ENCODE data around the gene TRIM54.
"Not testable (repeated sequence)": the region's sequence is repeated elsewhere in the genome, so short reads cannot be mapped to it uniquely, and the experiment has no call there.

TRIM54 gene

DNA sequence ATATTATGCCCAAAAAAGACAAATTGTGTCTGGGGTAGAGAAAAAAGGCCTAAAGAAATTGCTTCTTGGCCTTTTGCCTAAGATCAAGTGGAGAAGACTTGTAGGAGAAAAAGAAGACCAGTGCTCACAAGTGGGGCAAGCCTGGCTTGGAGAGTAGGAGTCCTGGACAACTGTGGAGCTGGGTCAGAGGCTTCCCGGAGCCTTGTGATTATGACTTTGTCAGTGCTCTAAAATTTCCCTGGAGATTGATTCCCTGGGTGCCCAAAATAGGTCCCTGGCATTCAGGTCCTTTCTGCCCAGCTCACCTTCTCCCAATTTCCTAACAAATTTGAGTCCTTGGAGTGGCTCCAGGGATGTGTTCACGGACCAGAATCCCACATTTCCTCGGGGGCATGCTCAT lies 787 bp upstream of the TRIM54 start:
- no peak for DNase-seq (ENCODE audit: low read depth in 2 of 2)

DNA sequence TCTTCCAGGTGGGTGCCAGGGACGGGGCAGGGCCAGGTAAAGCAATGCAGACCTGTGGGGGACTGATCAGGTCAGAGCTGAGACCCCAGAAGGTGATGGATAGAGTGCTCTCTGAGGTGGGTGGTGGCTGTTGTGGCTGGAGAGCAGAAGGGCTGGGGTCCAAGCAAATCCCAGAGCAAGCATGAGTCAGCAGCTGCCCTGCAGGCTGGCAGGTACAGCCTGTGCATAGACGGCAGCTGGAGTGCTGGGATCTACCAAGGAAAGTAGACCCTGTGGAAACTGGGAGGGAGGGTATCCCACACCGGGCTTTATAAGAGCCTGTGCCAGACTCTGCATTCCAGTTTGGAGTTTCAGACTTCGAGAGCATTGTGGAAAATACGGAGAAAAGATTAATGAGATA lies 663 bp downstream of the TRIM54 start:
- no peak for DNase-seq (ENCODE audit: low read depth in 2 of 2)

DNA sequence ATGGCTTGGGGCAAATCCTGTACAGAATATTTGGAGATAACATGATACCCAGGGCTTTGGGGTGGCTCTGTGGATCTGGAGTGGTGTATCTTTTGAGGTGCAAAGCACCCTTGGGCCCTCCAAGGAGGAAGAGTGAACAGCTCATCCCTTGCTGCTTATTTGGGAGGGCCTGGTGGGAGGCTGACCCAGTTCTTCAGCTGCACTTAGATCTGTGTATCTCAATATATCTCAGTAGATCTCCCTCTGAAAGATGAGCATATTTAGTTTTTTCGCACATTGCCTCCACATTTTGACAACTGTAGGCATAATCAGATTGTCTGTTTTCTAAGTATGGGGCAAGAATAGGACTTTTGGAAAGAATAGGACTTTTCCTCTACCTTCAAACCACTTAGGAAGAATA lies 2.8 kb downstream of the TRIM54 start:
- no peak for DNase-seq (ENCODE audit: low read depth in 2 of 2)

DNA sequence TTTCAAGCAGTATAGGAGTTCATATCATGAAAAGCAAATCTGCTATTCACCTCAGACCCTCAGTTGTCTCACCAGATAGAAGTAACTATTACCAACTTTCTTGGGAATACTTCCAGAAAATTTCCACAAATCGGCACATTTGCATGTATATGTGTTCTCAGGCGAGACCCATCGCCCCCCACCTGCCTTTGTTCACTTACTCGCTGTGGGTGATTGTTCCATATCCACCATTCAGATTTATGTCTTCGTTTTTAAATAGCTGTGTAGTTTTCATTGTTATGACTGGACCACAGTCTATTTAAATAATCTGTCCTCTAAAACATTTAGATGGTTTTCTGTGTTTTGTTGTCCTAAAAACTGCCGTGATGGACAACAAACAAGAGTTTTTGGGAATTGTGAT lies 3.3 kb downstream of the TRIM54 start:
- DNase-seq (ENCODE audit: low read depth in 2 of 2), result no peak

DNA sequence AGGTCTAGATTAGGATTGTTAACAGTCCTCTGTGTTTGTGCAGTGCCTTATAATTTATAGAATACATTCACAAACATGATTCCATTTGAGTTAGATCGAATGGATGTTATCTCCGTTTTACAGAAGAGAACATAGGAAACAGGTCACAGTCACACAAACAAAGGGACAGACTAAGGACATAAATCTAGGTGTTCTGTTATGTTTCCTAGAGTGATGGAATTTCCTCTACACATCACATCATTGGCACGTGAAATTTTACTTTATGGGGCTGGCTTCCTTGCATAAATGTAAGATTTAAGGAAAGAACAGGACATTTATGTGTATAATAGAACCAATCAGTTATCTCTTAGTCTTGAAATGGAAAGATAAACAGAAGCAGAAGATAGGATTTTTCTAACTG lies 6.4 kb downstream of the TRIM54 start:
- DNase-seq (ENCODE audit: low read depth in 2 of 2), result no peak

DNA sequence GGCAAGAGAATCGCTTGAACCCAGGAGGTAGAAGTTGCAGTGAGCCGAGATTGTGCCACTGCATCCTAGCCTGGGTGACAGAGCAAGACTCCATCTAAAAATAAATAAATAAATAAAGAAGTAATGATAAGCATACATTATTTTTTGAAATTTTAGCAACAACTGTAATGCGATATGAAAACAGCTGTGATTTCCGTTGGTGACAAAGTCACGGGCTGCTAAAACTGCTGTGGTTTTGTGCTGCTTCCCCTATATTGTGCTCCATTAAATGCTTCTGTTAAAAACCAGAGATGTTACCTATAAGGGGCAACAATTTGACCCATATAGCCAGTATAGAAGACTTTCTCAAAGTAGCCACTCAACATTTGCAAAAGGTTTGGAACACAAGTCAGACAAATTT lies 8.3 kb downstream of the TRIM54 start:
- DNase-seq (ENCODE audit: low read depth in 2 of 2), result no peak

DNA sequence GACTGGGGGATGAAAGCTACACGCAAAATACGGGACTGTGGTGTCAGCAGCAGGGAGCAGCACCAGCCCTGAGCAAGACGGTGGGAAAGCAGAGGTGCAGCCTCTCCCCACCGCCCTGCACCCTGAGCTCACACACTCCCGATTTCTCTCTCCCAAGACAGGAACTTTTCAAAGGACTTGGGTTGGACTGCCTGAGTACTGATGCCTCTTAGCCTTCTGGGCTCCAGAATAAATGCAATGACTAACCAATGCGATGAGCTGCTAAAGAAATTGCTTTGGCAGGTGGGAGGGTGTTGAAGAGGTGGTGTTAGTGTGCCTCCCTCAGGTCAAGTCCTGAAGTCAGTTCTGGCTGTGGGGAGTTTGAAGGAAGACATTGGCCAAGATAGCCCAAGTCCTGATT lies 9.6 kb downstream of the TRIM54 start:
- no peak for DNase-seq (ENCODE audit: low read depth in 2 of 2)

DNA sequence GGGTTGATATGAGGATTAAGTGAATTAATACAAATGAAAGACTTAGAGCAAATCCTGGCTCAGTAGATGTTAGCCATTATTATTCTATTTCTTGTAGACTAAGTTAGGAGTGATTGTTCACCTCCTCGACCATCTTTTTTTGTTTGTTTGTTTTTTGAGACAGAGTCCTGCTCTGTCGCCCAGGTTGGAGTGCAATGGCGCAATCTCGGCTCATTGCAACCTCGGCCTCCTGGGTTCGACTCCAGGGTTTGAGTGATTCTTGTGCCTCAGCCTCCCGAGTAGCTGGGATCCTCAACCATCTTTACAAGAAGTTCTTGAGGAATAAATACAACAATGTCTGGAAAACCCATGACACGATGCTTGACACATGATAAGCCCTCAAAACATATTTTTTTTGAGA lies 12.7 kb downstream of the TRIM54 start:
- DNase-seq (ENCODE audit: low read depth in 2 of 2), result no peak

DNA sequence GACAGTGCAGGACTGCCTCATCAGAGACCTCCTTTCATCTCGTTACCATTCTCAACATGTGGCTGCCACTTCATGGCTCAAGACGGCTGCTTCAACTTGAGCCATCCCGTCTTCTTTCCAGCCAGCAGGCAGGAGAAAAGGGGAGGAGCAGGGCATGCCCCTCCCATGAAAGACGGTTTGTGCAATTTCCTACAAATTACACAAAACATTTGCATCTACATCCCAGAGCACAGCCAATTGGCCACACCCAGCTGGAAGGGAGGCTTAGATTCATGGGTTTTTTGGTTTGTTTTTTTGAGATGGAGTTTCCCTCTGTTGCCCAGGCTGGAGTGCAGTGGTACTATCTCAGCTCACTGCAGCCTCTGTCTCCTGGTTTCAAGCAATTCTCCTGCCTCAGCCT lies 14.3 kb downstream of the TRIM54 start:
- no peak for DNase-seq (ENCODE audit: low read depth in 2 of 2)

DNA sequence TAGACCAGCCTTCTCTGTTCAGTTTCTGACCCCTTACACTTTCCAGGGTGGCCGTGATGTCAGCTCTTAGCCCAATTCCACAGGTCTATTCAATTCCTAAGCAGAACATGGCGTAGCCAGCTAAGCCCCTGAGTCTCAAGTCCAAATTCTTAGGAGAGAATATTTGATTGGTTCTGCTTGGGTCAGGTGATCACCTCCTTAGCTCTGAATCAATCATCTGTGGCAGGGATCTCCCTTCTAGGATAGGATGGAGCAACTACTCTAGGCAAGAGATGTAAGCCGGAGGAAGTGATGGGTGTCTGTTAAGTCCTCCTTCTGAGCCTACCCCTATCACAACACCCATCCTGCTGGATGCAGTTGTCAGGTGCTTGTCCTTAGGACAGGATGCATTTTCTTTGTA lies 15.0 kb downstream of the TRIM54 start:
- no peak for DNase-seq (ENCODE audit: low read depth in 2 of 2)

DNA sequence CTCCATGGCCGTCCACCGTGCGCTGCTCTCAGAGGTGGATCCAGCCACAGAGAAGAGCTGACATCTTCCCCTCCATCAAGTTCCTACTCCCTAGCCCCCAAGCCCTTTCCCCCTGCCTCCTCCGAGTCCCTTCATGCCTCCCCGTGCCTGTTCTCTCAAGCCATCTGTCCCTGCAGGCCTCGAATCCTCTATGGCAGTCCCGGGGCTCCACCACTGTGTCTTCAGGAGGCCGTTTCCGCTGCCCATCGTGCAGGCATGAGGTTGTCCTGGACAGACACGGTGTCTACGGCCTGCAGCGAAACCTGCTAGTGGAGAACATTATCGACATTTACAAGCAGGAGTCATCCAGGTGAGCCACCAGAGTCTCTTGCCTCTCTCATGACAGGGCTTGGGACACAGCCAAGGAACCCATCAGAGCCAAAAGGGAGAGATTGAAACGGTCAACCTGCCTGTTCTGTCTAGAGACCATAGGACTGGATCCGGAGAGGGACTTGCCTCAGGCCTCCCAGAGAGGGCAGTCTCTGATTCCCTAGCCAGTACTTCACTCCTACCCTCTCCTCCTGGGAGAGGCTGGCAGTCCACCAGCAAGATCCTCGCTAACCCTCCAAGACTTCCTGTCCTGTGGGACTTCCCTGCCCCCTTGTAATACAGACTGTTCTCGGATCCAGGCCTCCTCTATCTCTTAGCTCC lies 16.3 kb downstream of the TRIM54 start:
- DNase-seq (ENCODE audit: low read depth in 2 of 2), result no peak

DNA sequence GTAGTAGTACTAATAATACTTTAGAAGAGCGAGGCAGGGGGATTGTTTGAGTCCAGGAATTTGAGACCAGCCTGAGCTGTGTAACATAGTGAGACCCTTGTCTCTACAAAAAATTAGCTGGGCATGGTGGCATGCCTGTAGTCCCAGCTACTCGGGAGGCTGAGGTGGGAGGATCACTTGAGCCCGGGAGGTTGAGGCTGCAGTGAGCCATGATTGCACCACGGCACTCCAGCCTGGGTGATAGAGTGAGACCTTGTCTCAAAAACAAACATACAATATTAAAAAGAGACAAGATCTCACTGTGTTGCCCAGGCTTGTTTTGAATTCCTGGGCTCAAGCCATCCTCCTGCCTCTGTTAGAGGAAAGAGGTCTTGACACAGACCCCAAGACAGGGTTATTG lies 18.4 kb downstream of the TRIM54 start:
- DNase-seq (ENCODE audit: low read depth in 2 of 2), result not testable (repeated sequence)

DNA sequence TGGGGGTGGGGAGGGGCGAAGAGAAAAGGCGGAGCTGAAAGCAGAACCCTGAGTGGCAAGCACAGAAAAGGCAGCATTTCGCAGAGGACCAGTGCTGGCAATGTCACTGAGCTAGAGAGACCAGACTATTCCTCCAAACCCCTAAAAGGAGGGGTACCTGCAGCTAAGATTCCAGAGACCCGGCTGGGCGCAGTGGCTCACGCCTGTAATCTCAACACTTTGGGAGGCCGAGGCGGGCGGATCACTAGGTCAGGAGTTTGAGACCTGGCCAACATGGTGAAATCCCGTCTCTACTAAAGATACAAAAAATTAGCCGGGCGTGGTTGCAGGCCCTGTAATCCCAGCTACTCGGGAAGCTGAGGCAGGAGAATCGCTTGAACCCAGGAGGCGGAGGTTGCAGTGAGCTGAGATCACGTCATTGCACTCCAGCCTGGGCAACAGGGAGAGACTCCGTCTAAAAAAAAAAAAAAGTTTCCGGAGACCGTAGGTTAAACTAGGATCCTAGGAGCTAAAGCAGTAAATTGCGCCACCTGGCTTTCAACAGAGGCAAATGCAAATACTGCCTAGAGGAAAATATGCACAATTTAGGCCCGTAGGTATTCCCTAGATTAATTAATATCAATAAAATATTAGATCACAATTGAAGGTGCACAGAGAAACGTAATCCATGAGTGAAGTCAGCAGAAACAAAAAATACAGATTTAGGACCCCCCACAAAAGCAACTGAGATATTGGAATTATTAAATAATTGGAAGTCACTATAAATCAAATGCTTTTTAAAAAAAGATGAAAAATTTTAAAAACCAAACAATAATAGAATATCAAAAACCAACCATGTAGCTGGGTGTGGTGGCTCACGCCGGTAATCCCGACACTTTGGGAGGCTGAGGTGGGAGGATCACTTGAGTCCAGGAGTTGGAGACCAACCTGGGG lies 21.1 kb downstream of the TRIM54 start:
- no peak for DNase-seq (ENCODE audit: low read depth in 2 of 2)

DNA sequence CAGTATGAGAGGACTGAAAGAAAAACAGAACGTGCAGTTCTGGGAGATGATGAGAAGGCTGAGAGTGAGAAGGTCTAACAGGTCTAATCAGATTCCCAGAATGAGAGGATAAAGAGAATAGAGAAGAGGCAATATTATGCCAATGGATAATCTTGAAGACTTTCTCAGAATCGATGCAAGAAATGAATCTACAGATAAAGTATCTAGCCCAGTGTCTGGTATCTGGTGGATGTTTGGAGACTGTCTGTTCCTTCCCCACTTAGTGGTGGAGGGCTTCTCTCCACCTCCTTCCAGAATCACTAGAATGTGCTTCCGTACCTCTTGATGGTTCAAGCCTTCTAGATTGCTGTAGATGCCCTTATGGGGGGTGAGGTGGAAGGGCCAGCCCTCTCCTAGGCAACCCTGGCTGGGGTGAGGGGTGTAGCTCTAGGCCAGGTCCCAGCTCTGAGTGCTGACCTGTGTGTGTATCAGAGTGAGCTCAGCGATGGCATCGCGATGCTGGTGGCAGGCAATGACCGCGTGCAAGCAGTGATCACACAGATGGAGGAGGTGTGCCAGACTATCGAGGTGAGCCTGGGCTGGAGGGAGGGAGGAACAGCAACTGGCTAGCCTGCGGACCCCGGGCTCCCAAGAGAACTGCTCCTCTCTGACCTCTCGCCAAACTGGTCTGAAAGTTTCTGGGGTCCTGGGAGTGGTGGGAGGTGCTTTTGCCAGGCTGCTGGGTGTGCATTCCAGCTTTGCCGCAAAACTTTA lies 22.4 kb downstream of the TRIM54 start:
- no peak for DNase-seq (ENCODE audit: low read depth in 2 of 2)

DNA sequence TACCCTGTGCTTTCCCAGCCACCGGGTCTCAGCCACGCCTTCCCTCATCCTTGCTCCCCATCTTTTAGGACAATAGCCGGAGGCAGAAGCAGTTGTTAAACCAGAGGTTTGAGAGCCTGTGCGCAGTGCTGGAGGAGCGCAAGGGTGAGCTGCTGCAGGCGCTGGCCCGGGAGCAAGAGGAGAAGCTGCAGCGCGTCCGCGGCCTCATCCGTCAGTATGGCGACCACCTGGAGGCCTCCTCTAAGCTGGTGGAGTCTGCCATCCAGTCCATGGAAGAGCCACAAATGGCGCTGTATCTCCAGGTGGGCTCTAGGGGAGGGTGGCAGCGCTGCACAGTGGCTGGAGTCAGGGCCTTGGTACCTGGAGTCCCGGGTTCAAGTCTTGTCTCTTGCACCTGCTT lies 23.3 kb downstream of the TRIM54 start:
- no peak for DNase-seq (ENCODE audit: low read depth in 2 of 2)

DNA sequence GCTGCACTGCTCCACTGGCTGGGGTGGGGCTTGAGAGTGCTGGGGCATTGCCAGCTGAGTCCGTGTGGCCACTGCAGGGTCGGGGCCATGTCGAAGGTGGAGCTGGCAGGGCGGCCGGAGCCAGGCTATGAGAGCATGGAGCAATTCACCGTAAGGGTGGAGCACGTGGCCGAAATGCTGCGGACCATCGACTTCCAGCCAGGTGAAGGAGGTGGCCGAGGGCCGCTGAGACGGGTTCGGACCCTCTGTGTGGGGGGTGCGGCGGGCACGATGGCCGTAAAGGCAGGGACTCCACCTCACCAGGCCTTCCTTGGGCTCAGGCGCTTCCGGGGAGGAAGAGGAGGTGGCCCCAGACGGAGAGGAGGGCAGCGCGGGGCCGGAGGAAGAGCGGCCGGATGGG lies 23.9 kb downstream of the TRIM54 start:
- no peak for DNase-seq (ENCODE audit: low read depth in 2 of 2)

DNA sequence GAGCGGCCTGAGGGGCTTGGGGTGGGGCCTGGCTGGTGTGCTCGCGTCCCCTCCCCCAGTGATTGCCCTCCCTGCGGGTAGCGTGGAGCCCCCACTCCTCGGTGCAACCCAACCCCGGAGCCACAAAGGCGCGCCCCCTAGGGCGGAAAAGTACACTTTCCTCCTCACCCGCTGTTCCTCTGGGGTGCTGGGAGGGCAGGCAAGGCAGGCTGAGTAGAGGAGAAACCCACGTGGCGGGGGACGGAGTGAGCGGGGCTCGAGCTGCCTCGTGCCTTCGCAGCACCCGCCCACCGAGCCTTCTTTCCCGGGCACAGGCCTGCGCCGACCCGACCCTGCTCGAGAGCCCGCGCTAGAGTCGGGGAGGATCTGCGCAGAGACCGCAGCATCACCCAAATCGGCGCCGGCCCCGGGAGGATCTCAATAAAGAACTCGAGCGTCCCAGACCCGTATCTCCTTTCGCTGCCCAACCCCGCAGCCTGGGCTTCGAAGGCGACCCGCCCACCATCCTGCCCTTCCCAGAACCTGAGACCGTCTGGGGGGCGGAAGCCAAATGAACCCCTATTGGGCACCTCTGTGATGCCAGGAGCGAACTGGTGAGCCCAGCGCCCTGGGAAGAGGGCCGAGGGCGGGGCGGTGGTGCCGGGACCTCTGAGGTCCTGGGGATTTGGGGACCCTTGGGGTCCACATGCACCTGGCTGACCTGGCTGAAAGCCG lies 24.5 kb downstream of the TRIM54 start:
- DNase-seq (ENCODE audit: low read depth in 2 of 2), result no peak

DNA sequence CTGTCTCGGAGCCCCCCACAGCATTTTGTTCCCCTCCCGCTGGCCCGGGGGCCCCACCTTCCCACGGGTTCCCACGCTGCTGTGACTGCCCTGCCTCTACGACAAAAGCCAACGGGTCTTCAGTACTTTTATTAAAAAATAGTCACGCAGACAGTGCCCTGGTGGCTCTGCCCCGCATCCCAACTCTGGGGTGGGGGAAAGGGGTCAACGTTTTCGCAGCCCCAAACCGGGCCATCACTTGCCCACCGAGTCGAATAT lies 25.0 kb downstream of the TRIM54 start:
- no peak for DNase-seq (ENCODE audit: low read depth in 2 of 2)

DNA sequence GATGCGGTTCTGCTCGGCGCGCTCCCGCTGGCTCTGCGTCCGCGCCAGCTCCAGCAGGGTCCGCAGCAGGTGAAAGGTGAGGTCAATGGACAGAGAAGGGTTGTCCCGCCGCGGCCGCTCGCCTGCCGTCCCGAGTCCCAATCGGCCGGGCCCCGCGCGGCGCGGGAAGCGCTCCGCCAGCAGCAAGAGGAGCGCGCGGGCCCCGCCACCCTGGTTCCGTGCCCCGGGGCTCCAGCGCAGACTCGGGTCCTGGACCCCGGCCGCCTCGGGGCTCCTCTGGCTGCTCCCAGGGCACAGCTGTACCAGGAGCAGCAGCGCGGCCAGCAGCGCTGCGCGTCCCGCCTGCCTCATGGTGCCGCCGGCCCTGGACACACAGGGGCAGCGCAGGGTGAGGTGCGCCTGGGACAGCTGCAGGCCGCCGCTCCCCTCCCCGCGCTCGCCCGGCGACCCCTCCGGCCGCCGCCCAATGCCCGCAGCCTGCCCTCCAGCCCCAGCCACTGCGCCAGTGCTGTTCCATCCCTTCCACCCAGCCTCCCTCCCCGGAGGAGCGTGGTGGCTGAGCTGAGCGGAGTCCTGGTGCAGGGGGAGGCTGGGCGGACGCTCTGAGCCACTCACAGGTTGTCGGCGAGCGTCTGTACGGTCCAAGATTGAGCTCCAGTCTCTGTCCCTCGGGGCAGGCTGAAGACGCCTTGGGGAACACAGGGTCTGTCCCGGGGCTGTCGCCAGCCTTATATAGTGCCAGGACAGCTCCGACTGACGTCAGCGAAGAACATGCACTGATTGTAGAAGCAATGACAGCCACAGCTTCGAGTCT lies 25.5 kb downstream of the TRIM54 start:
- no peak for DNase-seq (ENCODE audit: low read depth in 2 of 2)

DNA sequence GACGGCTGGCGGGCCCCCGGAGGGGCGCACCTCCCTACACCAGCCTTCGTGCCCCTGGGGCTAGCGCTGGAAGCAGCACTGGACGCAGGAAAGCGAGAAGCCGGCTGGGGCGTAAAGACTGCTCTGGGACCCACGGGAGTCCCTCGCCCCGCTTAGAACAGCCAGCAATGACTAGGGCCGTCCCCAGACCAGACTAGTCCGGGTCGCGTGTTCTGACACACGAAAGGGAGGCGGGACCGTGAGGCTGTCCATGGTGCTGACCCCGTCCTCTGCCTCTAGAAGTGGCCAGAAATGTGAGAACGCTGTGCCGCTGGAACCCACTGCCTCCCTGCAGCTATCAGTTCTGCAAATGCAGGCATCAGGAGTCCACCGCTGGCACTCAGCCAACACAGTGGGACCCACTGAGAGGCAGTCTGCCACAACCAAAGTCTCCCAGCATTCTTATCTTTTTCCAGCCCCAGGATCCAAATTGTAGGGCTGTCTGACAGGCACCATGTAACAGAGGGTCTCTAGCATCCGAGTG lies 26.2 kb downstream of the TRIM54 start, which contains the start of gene UCN:
UCN (minus strand) TSS at position 87 of the 523 bp plus-strand sequence. CDS start 550 bp downstream, outside the sequence.
- DNase-seq (ENCODE audit: low read depth in 2 of 2), result no peak

DNA sequence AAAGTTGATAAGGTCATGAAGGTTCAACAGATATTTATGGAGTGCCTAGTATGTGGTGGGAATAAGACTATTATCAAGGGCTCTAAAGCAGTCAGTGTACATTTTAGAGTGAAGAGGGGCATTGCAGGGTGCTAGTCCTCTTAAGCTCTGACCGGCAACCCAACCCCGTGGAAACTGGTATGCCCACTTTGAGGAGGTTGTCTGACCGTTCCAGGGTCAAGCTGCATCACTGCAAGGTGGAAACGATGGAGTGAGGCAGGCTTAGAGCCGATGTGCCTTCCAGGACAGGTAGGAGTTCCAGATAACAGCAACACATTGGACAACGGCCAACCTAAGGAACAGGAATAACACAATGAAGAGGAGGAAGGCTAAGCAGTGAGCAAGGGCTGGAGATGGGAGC lies 27.4 kb downstream of the TRIM54 start:
- no peak for DNase-seq (ENCODE audit: low read depth in 2 of 2)
